GM18907 (cell line): ENCODE results near the gene WDR33.

Source experiments
- ATAC-seq: cut with Tn5 transposase; IDR thresholded peaks from one replicate; pipeline ENCODE4 v1.9.1; 2021; ENCODE audit warnings: mild to moderate bottlenecking, moderate library complexity; ENCODE audit not compliant: unreplicated experiment

WDR33 gene

DNA sequence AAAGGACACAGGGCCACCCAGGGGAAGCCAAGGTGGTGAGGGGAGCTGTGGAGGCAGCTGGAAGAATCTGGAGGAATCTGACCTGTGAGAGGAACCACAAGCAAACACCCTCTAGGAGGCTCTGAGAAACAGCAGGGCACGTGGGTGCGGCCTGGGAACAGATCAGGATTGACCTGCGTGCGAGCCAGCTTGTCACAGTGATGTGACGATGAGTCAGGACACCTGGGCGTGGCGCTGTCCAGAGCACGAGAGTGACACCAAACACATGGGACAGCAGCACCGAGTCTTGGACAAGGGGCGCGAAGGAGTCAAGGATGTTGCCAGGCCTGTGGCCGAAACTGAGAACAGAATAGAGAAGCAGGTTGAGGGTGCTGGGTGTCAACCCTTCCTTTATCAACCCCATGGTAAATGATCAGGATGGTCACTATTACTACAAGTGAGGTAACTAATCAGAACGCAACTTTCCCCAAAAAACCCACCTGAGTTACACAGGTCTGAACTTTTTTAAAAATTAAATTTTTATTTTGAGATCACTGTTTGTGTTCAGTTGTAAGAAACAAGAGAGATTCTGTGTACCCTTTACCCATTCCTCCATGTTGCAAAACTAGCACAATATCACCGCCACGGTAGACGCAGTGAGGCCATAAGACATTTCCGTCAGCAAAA is 110.3 kb downstream of the WDR33 start:
- peak; percentile 76 for ATAC-seq

DNA sequence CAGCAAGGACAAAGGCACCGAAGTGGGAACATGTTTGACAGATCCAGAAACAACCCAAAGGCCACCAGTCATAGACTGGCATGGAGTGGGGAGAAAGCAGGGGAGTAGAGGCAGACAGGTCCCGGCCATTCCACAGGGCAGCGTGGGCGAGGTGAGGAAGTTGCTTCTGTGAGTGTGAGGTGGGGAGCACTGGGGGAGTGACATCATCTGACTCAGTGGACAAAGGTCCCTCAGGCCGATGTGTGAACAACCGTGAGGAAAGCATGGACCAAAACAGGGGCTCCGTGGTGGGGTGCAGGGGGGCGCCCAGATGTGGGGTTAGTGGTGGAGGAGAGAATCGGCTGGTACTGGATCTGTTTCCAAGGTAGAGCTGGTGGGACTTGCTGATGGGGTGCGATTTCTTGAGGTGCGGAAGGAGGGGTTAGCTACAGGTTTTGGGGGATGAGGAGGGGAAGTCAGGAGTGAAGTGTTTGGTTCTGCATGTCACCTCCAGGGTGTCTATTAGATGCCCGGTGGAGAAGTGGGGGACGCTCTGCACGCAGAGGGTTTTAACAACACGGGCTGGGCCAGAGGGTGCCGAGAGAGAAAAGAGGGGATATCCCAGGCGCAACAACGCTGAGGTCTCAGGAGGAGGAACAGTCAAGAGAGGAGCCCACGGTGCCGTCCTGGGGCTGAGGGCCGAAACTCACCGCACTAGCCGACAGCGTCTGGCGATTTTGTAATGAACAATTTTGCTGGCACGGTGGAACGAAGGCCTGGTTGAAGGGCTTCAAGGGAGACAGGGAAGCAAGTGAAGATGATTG is 112.2 kb downstream of the WDR33 start:
- no peak for ATAC-seq

DNA sequence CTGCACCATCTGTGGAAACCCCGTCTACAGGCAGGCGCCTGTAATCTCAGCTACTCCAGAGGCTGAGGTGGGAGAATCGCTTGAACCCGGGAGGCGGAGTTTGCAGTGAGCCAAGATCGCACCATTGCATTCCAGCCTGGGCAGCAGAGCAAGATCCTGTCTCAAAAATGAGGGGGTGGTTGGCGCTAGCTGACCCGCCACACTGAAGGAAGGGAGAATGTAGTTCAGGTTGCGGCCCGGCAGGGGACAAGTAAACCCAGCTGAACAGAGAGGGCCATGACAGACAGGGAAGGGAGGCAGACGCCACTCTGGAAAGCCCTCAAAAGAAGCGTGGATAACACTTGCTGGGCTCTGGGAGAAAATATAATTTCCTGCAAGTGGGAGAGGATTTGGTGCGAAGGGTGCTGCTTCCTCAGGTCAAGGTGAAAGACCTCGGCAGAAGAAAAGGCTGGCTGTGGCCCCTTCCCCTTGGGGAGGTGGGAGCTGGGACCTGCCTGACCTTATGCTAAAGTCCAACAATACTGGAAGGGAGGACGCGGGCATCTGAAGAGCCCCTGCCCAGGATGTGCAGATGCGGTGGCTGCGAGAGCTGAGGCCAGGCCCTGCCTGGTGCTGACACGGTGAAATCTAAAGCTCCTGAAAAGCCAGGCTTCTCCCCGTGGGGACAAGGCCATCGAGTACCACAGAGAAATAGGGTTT is 113.3 kb downstream of the WDR33 start:
- no peak for ATAC-seq

DNA sequence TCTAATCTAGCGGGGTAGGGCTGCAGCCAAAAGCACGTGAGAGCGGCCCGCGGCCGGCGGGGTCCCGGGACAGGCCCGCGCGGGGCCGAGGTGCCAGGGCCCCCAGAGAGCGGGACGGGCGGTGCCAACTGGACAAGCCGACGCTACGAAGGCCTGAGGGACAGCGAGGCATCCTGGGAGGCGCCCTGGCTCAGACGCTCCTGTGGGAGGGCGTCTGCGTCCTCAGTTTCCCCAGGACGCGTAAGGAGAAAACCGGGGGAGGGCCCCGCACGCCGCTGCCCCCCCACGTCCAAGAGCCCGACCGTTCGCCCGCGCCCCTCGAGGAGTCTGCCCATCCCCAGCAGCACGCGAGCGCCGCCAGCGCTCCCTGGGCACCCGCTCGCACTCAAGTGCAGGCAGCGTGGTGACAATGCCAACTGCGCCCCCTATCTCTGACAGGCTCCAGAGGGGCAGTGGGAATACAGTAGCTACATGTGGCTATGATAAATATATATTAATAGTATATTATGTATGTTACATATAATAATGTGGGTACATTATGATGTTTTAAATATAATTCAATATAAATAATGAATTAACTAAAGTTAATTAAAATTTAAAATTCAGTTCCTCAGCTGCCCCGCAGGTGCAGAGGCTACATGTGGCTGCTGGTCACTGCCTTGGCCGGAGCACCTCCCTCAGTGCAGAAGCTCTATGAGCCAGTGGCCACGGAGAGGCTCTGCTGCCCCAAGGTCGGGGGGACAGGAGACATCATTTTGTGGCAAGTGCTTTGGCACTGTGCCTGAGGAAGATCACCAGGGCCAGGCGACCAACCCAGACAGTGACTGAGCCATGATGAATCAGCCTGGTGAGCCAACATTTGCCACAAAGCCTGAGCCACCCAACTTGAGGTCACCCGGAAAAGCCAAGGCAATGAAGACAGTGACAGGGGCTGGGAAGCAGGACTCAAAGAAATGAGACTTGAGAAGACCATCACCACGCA is 115.2 kb downstream of the WDR33 start:
- ATAC-seq, result no peak

DNA sequence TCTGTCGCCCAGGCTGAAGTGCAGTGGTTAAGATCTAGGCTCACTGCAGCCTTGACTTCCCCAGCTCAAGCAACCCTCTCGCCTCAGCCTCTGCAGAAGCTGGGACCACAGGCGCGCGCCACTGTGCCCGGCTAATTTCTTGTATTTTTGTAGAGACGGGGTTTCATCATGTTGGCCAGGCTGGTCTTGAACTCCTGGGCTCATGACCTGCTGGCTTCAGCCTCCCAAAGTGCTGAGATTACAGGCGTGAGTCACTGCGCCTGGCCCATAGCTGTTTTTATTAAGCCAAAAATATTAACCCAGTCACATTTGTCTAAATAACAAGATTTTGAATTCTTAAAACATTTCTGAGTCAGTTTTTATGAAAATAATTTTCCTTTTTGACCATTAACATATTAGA is 116.0 kb downstream of the WDR33 start:
- ATAC-seq, result no peak

DNA sequence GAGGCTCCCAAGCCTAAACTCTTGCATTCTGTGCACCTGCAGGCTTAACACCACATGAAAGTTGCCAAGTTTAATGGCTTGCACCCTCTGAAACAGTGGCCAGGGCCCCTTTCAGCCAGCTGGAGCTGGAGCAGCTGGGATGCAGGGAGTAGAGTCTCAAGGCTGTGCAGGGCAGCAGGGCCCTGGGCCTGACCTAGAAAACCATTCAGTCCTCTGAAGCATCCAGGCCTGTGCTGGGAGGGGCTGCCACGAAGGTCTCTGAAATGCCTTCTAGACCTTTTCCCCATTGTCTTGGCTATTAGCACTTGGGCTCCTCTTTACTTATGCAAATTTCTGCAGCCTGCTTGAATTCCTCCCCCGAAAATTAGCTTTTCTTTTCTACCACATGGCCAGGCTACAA is 120.3 kb downstream of the WDR33 start:
- ATAC-seq, result no peak

DNA sequence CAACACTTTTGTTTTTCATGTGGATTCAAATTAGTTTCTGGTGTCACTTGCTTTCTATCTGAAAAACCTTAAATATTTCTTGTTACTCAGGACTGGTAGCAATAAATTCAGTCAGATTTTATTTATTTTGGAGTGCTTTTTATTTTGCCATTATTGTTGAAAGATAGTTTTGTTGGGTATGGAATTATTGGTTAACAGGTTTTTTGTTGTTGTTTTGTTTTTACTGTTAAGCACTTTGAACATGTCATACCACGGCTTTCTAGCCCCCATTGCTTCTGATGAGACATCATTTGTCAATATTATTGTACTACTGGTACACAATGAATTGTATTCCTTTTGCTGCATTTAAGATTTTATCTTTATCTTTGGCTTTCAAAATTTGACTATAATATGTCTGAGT is 122.6 kb downstream of the WDR33 start:
- no peak for ATAC-seq

DNA sequence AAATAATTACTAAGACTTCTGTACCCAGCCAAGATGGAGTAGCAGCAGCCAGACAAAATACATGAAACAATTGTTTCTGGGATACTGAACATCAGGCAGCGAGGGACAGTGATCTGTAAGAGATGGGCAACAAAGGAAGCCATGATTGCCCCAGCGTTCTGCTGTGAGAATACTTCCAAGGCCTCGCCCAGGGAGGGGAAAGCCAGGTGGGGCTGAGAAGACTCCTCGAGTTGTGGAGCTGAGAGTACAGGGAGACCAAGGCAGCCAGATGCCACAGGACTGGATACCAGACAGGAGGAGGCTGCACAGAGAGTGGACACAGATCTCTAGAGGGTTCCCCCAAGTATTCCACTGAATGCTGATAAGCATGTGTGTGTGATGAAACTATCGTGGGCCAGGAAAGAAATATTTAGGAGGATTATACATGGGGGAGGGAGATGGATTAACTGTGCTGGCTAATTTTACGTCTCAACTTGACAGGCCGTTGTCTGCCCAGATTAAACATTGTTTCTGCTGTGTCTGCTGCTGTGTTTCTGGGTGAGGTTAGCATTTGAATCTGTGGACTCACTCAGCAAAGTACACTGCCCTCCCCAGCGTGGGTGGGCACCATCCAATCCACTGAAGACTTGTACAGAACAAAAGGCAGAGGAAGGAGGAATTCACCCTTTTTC is 125.4 kb downstream of the WDR33 start:
- no peak for ATAC-seq

DNA sequence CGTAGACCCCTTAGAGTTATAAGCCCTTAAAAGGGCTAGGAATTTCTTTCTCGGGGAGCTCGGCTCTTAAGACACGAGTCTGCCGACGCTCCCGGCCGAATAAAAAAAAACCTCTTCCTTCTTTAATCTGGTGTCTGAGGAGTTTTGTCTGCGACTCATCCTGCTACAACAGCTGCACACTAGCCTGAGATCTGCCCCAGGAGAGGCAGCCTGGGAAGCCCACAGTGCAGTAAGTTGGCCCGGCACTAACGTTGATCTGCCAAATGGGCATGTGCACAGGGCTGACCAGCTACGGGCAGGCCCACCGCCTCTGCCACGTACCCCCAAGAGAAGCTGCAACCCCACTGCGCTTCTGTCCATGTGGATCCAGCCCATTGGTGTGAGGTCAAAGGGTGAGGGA is 127.2 kb downstream of the WDR33 start:
- no peak for ATAC-seq

DNA sequence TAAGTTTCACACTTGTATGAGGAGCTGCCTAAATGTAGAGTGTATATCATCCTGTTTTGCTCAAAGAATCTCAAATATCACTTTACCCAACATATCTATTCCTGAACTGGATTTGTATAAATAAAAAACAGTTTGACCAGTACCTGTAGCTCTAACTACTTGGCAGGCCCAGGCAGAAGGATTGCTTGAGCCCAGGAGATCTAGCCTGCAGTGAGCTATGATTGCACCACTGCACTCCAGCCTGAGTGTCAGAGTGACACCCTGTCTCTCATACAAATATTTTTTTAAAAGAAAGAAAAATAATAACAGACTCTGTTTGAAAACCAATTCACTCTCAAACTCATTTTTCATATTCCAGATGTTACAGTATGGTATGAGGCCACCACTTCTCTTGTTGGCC is 127.9 kb downstream of the WDR33 start:
- no peak for ATAC-seq

DNA sequence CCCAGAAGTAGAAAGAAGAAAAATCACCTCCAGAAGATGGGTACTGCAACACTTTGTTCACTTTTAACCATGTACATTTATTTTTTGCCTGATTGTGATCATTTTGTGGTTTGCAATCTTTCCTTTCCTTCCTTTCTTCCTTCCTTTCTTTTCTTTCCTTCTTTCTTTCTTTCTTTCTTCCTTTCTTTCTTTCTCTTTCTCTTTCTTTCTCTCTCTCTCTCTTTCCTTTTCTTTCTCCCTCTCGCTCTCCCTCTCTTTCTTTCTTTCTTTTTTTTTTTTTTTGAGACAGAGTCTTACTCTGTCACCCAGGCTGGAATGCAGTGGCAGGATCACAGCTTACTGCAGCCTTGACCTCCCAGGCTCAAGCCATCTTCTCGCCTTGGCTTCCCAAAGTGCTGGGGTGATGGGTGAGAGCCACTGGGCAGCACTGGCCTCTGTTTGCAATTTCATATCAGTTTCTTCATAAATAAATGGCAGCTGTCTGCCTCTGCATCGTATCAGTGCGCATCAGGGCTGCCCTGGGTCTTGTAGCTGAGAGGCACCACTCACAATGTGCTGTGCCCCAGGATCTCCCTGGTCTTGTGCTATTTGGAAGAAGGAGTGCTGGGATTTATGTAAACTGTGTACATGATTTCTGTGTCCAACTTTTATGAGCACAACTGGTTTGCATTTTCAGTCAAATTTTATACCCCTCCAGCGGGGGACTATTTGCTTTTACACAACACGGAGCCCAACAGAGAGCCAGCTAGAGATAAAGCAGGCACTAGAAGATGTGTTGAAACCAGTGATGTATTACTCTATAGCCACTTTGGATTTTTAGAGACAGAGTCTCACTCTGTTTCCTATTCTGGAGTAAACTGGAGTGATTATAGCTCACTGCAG is 128.8 kb downstream of the WDR33 start:
- ATAC-seq, result no peak

DNA sequence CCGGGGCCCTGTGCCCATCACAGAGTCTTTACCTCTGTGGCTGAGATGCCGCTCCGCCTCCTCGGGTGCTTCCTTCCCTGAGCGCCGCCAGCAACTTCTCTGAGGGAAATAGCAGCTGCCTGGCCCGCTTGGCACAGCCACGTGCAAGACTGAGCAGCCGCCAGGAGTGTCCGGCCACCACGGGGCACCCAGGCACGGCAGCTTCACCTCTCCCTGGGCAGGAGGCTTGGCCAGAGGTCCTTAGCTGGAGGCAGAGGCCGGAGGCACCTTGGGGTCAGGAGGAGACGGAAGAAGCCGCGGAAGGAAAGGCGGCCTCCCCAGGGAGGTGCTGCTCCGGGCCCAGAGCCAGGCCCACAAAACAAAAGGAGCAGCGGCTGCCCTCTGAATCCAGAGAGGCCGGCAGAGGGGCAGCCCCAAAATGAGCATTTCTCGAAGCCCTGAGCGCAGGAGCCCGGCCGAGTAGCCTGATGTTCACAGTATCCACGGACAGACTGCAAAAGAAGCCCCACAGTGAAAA is 129.6 kb downstream of the WDR33 start:
- ATAC-seq, result no peak

DNA sequence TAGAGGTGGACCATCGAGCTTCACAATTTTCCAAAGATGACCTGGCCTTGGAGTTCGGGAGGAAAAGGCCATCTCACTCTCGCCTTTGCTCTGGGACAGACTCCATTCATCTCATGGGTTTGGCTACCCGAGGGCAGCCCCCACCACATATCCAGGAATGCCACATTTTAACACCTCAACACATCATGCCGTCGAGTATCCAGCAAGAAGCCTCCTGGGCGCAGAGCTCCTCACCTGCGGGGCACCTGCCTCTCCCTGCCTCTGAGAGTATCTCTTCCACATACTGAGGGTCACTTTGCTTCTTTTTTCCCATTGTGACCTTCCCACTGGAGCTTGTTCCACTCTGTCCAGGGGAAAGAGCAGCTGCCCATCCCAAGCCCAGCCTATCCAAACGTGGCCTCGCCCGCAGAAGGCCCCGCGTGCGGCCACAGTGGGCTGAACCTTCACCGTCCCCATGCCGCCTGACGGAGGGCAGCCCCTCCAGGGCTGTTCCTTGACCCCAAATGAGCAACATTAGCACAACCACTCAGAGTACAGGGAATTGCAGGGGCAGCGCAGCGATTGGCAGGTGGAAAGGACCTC is 130.2 kb downstream of the WDR33 start:
- ATAC-seq, result no peak

DNA sequence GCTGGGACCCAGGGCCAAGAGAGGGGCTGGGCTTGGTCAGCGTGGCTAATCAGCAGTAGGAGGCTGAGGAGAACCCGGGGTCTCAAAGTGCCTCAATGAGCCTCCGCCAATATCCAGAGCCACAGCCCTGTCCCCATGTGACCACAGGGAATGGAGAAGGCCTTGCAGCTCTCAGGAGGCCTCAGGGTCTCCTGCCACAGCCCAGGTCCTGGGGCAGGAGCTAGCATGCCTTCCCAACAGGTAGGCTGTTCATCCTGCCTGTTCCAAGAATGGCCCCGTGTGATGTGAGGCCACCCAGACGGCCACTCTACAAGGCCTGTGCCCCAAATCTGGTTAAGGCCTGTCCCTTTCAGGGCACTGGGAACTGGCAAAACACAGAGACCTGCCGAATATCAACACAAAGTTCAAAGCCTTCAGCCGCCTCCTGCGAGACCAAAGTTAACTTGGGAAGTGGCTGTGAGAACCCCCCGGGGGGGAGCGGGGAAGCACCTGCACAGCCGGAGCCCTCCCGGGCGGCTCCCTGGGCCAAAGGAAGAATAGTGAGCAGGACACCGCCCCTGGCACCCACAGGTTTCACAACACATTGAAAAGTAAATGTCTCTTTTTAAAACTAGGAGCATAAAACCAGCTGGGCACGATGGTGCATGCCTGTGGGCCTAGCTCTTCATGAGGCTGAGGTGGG is 131.2 kb downstream of the WDR33 start:
- ATAC-seq, result no peak

DNA sequence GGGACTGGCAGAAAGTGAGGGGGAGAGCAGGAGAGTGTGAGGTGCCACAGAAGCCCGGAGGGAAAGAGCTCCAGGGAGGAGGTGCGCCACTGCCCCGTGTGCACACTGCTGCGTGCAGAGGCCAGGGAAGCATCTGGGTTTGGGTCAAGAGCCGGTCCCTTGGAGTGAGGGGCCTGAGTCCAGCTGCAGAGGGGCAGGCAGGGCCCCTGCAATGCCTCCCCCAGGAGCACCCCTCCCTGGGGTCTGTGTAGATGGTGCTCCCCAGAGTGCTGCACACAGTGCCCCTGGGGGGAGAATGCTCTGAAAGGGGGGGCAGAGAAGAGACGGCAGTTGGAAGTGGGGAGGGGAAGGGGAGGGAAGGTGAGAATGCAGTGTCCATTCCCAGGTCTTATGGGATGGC is 132.0 kb downstream of the WDR33 start:
- ATAC-seq, result no peak

DNA sequence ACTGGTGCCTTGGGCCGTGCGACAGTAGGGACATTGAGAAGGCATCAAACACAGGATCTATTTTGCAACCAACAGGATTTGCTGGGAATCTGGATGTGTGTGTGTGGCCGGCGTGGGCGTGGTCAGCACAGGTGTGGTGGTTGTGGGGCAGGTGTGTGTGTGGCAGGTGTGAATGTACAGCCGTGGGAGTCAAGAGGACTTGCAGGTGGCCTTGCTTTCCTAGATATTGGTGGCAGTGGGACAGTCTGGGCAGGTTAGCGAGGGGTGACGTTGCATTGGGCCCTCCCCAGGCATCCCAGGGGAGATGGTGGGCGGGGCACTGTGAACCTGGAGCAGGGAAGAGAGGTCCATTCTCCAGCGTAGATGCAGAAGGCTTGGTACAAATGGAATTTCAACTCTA is 132.4 kb downstream of the WDR33 start:
- ATAC-seq, result no peak

DNA sequence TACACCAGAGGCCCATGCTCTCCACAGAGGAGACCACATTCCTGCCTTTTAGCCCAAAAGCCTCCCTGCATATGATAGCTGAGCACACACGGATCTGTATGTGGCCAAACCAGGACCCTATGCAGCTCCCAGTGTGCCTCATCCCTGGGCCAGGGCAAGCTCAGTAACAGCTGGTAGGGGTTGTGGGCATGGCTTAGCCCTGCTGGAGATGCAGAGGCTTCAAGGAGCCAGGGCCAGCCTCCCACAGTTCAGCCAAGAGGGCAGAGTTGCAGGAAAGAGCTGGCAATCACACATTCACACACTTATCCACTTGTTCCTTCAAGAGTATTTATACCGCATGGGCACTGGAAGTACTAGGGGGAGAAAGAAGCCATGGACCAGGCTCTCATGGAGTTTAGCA is 134.1 kb downstream of the WDR33 start:
- ATAC-seq, result no peak
